ENCODE data around the gene RBM33. TPM values are rescaled to one million over a fixed set of nuclear protein-coding genes. Genes with fewer than 3 reads are reported as not detected.
A peak's percentile ranks its signal among the peaks of the same experiment; 100 is the strongest.

RBM33 gene
- total and polyA plus RNA-seq, 2 of the 13 experiments (the other 11 are each of a cell fraction or from before 2014, with no cell fraction given) = 12.4 to 28.9 TPM

DNA sequence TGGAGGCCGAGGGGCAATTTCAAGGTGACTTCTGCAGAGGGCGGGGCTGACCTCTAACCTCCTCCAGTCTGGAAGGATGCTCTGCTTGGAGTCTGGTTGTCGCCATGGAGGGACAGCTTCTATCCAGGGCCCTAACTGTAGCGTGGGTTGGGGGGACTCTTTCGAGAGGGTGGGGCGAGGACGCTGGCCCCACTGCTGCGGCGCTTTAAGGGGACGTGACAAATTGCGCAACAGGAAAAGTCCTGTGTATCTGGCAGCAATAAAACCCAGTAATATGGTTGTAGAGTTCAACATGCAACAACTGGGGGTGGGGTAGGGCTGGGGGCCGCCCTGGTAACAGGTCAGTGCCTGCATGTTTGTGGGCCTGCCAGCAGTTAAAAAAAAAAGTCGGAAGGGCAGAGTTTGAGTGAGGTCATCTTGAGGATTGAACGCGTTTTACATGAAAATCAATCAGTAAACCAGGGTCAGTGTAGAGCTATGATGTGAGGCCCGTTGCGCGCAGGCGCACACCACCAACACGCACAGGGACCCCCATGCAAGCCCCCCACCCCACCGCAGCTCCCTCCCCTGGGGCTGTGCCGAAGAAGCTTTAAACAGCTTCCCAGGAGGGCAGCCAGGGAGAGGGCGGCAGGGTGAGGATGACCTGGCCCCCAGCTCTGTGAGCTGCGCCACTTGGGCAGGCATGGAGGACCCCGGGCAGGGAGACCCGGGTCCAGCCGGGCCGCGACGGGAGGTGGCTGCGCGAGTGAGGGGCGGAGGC is 163.5 kb downstream of the RBM33 start (continued):
- no peak for TF ChIP-seq SKI (IDR thresholded peaks at IDR 0.05; ENCODE audit: partially characterized antibody)
- peak; percentile 85 for TF ChIP-seq ZBTB7B (CRISPR knock-in tag; IDR thresholded peaks at IDR 0.05)
- TF ChIP-seq, protein P1, sequence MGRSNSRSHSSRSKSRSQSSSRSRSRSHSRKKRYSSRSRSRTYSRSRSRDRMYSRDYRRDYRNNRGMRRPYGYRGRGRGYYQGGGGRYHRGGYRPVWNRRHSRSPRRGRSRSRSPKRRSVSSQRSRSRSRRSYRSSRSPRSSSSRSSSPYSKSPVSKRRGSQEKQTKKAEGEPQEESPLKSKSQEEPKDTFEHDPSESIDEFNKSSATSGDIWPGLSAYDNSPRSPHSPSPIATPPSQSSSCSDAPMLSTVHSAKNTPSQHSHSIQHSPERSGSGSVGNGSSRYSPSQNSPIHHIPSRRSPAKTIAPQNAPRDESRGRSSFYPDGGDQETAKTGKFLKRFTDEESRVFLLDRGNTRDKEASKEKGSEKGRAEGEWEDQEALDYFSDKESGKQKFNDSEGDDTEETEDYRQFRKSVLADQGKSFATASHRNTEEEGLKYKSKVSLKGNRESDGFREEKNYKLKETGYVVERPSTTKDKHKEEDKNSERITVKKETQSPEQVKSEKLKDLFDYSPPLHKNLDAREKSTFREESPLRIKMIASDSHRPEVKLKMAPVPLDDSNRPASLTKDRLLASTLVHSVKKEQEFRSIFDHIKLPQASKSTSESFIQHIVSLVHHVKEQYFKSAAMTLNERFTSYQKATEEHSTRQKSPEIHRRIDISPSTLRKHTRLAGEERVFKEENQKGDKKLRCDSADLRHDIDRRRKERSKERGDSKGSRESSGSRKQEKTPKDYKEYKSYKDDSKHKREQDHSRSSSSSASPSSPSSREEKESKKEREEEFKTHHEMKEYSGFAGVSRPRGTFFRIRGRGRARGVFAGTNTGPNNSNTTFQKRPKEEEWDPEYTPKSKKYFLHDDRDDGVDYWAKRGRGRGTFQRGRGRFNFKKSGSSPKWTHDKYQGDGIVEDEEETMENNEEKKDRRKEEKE (IDR thresholded peaks at IDR 0.05) = no peak
- no peak for TF ChIP-seq HNRNPH1 (optimal IDR thresholded peaks at IDR 0.05; ENCODE audit: low read depth, low read length)
- no peak for TF ChIP-seq NR2F2 (IDR thresholded peaks at IDR 0.05; ENCODE audit: borderline replicate concordance, low read depth)
- TF ChIP-seq SIN3B (IDR thresholded peaks at IDR 0.05; ENCODE audit: low read length) = no peak
- TF ChIP-seq, protein P2, sequence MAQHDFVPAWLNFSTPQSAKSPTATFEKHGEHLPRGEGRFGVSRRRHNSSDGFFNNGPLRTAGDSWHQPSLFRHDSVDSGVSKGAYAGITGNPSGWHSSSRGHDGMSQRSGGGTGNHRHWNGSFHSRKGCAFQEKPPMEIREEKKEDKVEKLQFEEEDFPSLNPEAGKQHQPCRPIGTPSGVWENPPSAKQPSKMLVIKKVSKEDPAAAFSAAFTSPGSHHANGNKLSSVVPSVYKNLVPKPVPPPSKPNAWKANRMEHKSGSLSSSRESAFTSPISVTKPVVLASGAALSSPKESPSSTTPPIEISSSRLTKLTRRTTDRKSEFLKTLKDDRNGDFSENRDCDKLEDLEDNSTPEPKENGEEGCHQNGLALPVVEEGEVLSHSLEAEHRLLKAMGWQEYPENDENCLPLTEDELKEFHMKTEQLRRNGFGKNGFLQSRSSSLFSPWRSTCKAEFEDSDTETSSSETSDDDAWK (CRISPR knock-in tag; IDR thresholded peaks at IDR 0.05) = no peak
- TF ChIP-seq ZNF607 (CRISPR knock-in tag; IDR thresholded peaks at IDR 0.05; ENCODE audit: borderline replicate concordance) = no peak
- TF ChIP-seq MATR3 (CRISPR knock-in tag; IDR thresholded peaks at IDR 0.05) = no peak
- TF ChIP-seq ZNF326 (CRISPR knock-in tag; IDR thresholded peaks at IDR 0.05; ENCODE audit: borderline replicate concordance) = no peak
- TF ChIP-seq, protein P3, sequence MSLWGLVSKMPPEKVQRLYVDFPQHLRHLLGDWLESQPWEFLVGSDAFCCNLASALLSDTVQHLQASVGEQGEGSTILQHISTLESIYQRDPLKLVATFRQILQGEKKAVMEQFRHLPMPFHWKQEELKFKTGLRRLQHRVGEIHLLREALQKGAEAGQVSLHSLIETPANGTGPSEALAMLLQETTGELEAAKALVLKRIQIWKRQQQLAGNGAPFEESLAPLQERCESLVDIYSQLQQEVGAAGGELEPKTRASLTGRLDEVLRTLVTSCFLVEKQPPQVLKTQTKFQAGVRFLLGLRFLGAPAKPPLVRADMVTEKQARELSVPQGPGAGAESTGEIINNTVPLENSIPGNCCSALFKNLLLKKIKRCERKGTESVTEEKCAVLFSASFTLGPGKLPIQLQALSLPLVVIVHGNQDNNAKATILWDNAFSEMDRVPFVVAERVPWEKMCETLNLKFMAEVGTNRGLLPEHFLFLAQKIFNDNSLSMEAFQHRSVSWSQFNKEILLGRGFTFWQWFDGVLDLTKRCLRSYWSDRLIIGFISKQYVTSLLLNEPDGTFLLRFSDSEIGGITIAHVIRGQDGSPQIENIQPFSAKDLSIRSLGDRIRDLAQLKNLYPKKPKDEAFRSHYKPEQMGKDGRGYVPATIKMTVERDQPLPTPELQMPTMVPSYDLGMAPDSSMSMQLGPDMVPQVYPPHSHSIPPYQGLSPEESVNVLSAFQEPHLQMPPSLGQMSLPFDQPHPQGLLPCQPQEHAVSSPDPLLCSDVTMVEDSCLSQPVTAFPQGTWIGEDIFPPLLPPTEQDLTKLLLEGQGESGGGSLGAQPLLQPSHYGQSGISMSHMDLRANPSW (CRISPR knock-in tag; IDR thresholded peaks at IDR 0.05; ENCODE audit: borderline replicate concordance) = no peak
- TF ChIP-seq ZNF7 (CRISPR knock-in tag; IDR thresholded peaks at IDR 0.05) = no peak
- no peak for TF ChIP-seq KLF15 (CRISPR knock-in tag; IDR thresholded peaks at IDR 0.05; ENCODE audit: borderline replicate concordance)
- TF ChIP-seq ZNF776 (CRISPR knock-in tag; IDR thresholded peaks at IDR 0.05) = no peak
- TF ChIP-seq, protein P4, sequence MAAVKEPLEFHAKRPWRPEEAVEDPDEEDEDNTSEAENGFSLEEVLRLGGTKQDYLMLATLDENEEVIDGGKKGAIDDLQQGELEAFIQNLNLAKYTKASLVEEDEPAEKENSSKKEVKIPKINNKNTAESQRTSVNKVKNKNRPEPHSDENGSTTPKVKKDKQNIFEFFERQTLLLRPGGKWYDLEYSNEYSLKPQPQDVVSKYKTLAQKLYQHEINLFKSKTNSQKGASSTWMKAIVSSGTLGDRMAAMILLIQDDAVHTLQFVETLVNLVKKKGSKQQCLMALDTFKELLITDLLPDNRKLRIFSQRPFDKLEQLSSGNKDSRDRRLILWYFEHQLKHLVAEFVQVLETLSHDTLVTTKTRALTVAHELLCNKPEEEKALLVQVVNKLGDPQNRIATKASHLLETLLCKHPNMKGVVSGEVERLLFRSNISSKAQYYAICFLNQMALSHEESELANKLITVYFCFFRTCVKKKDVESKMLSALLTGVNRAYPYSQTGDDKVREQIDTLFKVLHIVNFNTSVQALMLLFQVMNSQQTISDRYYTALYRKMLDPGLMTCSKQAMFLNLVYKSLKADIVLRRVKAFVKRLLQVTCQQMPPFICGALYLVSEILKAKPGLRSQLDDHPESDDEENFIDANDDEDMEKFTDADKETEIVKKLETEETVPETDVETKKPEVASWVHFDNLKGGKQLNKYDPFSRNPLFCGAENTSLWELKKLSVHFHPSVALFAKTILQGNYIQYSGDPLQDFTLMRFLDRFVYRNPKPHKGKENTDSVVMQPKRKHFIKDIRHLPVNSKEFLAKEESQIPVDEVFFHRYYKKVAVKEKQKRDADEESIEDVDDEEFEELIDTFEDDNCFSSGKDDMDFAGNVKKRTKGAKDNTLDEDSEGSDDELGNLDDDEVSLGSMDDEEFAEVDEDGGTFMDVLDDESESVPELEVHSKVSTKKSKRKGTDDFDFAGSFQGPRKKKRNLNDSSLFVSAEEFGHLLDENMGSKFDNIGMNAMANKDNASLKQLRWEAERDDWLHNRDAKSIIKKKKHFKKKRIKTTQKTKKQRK (IDR thresholded peaks at IDR 0.05; ENCODE audit: low read length) = no peak
- TF ChIP-seq TBX2 (CRISPR knock-in tag; IDR thresholded peaks at IDR 0.05; ENCODE audit: borderline replicate concordance) = peak; percentile 20
- TF ChIP-seq ZSCAN20 (CRISPR knock-in tag; IDR thresholded peaks at IDR 0.05; ENCODE audit: borderline replicate concordance) = no peak
- no peak for TF ChIP-seq SRSF9 (IDR thresholded peaks at IDR 0.05; ENCODE audit: borderline replicate concordance, insufficient read depth, low read depth, low read length, poor library complexity, severe bottlenecking)
- no peak for TF ChIP-seq ZNF251 (CRISPR knock-in tag; IDR thresholded peaks at IDR 0.05)
- TF ChIP-seq SMAD9 (CRISPR knock-in tag; IDR thresholded peaks at IDR 0.05) = no peak
